GM13976 (cell line): ENCODE data around the gene KANTR.
"Not testable (repeated sequence)": the region's sequence is repeated elsewhere in the genome, so short reads cannot be mapped to it uniquely, and the experiment has no call there.

Experiments
- DNase-seq: peaks from one replicate; pipeline ENCODE4 v3.0.0; 2012; ENCODE audit warnings: low spot score
- in situ Hi-C: fragments of 300-500 bp; cut with MboI; formaldehyde crosslinking; loops from one replicate; pipeline ENCODE4 v1.12.0; 2022; ENCODE audit warnings: low sequenced_read_pairs, mixed read lengths, inconsistent platforms; ENCODE audit not compliant: unreplicated experiment
- TF ChIP-seq, protein P1 (sequence below): IDR thresholded peaks from 2 replicates; pipeline ENCODE4 v1.5.1; 2012; ENCODE audit warnings: borderline replicate concordance, mild to moderate bottlenecking; ENCODE audit not compliant: insufficient read depth; ENCODE audit errors: extremely low read depth, missing control alignments, control extremely low read depth

The KANTR gene

DNA sequence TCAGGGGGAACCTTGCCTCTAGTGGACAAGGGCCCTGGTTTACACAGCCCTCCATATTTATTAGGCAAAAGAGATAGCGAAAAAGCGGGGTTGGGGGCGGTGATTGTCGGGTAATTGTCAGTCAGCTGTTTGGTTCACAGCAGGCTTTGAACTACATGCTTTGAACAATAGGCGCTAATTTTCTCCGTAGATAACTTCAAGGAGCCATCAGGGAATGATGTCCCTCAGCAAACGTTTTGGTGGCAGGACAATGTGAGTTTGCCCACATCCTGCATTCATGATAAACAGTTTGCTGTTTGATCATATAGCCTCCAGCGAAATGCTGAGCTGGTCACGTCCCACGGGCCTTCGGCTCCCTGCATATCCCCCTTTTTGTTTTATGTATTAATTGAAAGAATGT, 65.2 kb downstream of the KANTR start:
- in situ Hi-C loops, result no loop called here
- TF ChIP-seq, protein P1, sequence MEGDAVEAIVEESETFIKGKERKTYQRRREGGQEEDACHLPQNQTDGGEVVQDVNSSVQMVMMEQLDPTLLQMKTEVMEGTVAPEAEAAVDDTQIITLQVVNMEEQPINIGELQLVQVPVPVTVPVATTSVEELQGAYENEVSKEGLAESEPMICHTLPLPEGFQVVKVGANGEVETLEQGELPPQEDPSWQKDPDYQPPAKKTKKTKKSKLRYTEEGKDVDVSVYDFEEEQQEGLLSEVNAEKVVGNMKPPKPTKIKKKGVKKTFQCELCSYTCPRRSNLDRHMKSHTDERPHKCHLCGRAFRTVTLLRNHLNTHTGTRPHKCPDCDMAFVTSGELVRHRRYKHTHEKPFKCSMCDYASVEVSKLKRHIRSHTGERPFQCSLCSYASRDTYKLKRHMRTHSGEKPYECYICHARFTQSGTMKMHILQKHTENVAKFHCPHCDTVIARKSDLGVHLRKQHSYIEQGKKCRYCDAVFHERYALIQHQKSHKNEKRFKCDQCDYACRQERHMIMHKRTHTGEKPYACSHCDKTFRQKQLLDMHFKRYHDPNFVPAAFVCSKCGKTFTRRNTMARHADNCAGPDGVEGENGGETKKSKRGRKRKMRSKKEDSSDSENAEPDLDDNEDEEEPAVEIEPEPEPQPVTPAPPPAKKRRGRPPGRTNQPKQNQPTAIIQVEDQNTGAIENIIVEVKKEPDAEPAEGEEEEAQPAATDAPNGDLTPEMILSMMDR, result no peak
- no peak for DNase-seq

- TF ChIP-seq, protein P1, result no peak
- DNase-seq, result no peak
- in situ Hi-C loops, result no loop called here
These were observed 66.5 kb downstream of the KANTR start for GRCh38 chrX:53160297-53160983.

DNA sequence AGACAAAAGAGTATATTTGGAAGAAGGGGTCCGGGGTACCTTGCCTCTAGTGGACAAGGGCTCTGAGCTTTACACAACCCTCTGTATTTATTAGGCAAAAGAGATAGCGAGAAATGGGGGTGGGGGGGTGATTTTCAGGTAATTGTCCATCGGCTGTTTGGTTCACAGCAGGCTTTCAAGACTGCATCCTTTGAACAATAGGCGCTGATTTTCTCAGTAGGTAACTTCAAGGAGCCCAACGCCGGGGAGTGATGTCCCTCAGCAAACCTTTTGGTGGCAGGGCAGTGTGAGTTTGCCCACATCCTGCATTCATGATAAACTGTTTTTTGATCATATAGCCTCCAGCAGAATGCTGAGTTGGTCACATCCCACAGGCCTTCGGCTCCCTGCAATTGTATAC, 69.5 kb downstream of the KANTR start:
- TF ChIP-seq, protein P1, result no peak
- DNase-seq, result no peak
- in situ Hi-C loops, result no loop called here

DNA sequence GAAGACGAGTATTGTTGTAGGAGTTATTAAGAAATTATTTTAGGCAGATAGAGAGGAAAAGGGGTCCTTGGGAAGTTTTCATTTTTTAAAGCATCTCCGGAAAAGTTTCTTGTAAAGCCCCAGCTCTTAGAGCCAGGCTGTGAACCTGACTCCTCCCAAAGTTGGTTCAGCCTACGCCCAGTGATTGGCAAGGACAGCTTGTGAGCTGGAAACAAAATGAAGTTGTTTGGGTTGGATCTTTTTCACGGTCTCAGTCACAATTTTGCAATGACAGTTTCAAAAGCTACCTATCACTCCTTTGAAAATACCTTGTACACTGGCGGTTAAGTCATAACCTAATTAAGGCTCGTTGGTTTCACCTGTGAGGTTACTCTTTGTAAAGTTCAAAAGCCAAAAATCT, 70.6 kb downstream of the KANTR start:
- in situ Hi-C loops, DNase-seq: not testable (repeated sequence)

DNA sequence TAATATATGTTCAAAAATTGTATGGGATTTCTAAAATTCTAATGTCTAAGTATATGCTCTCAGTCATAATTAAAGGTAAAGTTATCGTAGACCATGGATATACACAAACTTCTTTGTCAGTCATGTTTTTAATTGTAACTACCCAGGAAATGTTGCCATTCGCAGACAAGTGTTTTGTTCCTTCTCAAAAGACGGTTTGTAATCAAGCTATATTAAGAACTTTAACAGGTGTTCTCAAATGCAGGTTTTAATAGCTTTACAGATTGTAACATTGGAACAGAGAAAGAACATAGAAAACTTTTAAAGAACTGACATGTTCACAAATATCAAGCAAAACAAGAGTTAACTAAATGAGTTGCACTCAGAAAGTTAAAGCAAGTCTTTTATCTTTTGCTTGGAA, 72.2 kb downstream of the KANTR start:
- no peak for DNase-seq
- in situ Hi-C loops, result no loop called here
- TF ChIP-seq, protein P1, result no peak

GRCh38 chrX:53171356-53171755, 77.4 kb downstream of the KANTR start:
- TF ChIP-seq, protein P1, result no peak
- in situ Hi-C loops, result no loop called here
- DNase-seq, result no peak
